Measurements from ENCODE around the gene TMTC2. TPM values are rescaled to one million over a fixed set of nuclear protein-coding genes. Genes with fewer than 3 reads are reported as not detected.

TMTC2 gene
- polyA plus RNA-seq, 1 donor from 2014 or later: 20.6 TPM

DNA sequence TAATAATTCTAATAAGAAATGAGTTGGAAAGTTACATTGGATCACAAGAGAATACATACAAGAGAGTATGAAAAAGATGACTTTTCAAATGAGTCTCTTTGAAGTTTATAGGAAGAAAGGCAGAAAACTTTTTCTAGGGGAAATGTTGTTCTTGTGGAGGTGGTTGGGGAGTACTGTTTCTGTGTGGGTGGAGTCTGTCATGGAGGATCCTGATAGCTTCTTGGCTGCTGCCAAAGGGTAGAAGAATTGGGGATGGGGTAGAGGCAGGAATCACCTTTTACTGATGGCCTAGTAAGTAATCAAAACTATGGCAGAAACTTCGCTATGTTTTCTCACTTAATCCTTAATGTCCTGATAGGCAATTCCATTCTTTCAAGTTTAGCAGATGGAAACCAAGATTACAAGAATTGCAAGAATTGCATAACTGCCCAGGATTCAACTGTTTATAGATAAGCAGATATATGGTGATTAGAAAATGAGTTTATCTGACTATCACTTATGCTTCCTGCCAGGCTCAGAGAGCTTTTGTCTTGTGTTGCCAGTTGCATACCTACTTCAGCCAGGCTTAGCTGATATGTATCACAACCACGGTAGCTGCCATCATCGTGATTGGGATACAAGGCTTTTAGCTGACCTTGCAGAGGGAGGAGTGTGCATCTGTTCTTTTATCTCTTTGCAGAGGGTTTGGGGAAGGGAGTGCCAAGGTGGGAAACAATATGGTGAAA, 463.9 kb downstream of the TMTC2 start:
- H3K9me3 ChIP-seq (ENCODE audit: low read length): no peaks in the 10 kb centered on the region
- H3K4me3 ChIP-seq (ENCODE audit: low read length): no peak overlapping the region
- H3F3A ChIP-seq (ENCODE audit: insufficient read depth, low read length, poor library complexity, severe bottlenecking): no peaks in the 10 kb centered on the region
- H2AFZ ChIP-seq (ENCODE audit: low read depth, low read length): no peak overlapping the region
- H4K20me1 ChIP-seq (ENCODE audit: insufficient read depth): no peaks in the 10 kb centered on the region
- no peak overlapping the region for H3K4me2 ChIP-seq (ENCODE audit: low read length)
- H3K9me2 ChIP-seq (ENCODE audit: insufficient read depth, low read length): no peaks in the 10 kb centered on the region
- H3K79me2 ChIP-seq (replicated peaks; ENCODE audit: insufficient read depth, low read length): no peaks in the 10 kb centered on the region
- H3K27ac ChIP-seq (ENCODE audit: low read length): no peak overlapping the region
- no peaks in the 10 kb centered on the region for H3K36me3 ChIP-seq (ENCODE audit: insufficient read depth, low read length)
- H3K27me3 ChIP-seq (ENCODE audit: insufficient read depth, low read depth, low read length): no peaks in the 10 kb centered on the region
- no peak overlapping the region for H3K9ac ChIP-seq (ENCODE audit: low read length)
- TF ChIP-seq EZH2 (IDR thresholded peaks at IDR 0.05; ENCODE audit: borderline replicate concordance, insufficient read depth, low read length, poor library complexity, severe bottlenecking) (no peak), SMC3 (conservative IDR thresholded peaks at IDR 0.05; ENCODE audit: poor library complexity) (no peak), POLR2AphosphoS5 (IDR thresholded peaks at IDR 0.05) (no peak), RAD21 (conservative IDR thresholded peaks at IDR 0.05) (no peak), TAF1 (IDR thresholded peaks at IDR 0.05; ENCODE audit: low read depth) (no peak), MXI1 (conservative IDR thresholded peaks at IDR 0.05; ENCODE audit: poor library complexity, severe bottlenecking) (no peak), EP300 (conservative IDR thresholded peaks at IDR 0.05; ENCODE audit: poor library complexity, severe bottlenecking) (no peak)
- TF ChIP-seq, protein P1, sequence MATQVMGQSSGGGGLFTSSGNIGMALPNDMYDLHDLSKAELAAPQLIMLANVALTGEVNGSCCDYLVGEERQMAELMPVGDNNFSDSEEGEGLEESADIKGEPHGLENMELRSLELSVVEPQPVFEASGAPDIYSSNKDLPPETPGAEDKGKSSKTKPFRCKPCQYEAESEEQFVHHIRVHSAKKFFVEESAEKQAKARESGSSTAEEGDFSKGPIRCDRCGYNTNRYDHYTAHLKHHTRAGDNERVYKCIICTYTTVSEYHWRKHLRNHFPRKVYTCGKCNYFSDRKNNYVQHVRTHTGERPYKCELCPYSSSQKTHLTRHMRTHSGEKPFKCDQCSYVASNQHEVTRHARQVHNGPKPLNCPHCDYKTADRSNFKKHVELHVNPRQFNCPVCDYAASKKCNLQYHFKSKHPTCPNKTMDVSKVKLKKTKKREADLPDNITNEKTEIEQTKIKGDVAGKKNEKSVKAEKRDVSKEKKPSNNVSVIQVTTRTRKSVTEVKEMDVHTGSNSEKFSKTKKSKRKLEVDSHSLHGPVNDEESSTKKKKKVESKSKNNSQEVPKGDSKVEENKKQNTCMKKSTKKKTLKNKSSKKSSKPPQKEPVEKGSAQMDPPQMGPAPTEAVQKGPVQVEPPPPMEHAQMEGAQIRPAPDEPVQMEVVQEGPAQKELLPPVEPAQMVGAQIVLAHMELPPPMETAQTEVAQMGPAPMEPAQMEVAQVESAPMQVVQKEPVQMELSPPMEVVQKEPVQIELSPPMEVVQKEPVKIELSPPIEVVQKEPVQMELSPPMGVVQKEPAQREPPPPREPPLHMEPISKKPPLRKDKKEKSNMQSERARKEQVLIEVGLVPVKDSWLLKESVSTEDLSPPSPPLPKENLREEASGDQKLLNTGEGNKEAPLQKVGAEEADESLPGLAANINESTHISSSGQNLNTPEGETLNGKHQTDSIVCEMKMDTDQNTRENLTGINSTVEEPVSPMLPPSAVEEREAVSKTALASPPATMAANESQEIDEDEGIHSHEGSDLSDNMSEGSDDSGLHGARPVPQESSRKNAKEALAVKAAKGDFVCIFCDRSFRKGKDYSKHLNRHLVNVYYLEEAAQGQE (IDR thresholded peaks at IDR 0.05; ENCODE audit: borderline replicate concordance): no peak
- TF ChIP-seq, protein P2, sequence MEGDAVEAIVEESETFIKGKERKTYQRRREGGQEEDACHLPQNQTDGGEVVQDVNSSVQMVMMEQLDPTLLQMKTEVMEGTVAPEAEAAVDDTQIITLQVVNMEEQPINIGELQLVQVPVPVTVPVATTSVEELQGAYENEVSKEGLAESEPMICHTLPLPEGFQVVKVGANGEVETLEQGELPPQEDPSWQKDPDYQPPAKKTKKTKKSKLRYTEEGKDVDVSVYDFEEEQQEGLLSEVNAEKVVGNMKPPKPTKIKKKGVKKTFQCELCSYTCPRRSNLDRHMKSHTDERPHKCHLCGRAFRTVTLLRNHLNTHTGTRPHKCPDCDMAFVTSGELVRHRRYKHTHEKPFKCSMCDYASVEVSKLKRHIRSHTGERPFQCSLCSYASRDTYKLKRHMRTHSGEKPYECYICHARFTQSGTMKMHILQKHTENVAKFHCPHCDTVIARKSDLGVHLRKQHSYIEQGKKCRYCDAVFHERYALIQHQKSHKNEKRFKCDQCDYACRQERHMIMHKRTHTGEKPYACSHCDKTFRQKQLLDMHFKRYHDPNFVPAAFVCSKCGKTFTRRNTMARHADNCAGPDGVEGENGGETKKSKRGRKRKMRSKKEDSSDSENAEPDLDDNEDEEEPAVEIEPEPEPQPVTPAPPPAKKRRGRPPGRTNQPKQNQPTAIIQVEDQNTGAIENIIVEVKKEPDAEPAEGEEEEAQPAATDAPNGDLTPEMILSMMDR (IDR thresholded peaks at IDR 0.05; ENCODE audit: poor library complexity, severe bottlenecking): no peak

DNA sequence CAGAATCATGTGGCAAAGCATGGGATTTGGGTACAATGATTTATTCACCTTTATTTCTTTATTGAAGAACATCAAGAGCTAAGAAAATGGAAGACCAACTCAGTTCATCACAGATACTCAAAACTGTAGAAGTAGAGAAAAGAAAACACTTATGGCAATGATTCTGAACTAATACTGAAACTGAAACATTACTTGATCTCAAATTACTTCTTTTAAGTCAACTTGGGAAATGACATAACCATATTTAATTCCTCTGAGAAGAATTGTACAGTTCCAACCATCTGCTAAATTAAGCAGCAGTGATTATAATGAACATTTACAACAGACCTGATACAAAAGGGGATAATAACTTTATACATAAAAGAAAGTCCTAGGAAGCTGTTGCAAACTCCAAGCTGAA, 466.5 kb downstream of the TMTC2 start:
- H4K20me1 ChIP-seq (ENCODE audit: insufficient read depth): no peaks in the 10 kb centered on the region
- H3K9me2 ChIP-seq (ENCODE audit: insufficient read depth, low read length): no peaks in the 10 kb centered on the region
- no peaks in the 10 kb centered on the region for H3K27me3 ChIP-seq (ENCODE audit: insufficient read depth, low read depth, low read length)
- TF ChIP-seq EZH2 (IDR thresholded peaks at IDR 0.05; ENCODE audit: borderline replicate concordance, insufficient read depth, low read length, poor library complexity, severe bottlenecking) (no peak), EP300 (conservative IDR thresholded peaks at IDR 0.05; ENCODE audit: poor library complexity, severe bottlenecking) (no peak)
- TF ChIP-seq, protein P2 (IDR thresholded peaks at IDR 0.05; ENCODE audit: poor library complexity, severe bottlenecking): no peak
- TF ChIP-seq, protein P1 (IDR thresholded peaks at IDR 0.05; ENCODE audit: borderline replicate concordance): no peak
- no peaks in the 10 kb centered on the region for H3K36me3 ChIP-seq (ENCODE audit: insufficient read depth, low read length)
- no peak overlapping the region for H3K27ac ChIP-seq (ENCODE audit: low read length)
- no peaks in the 10 kb centered on the region for H3K9me3 ChIP-seq (ENCODE audit: low read length)
- no peak overlapping the region for H2AFZ ChIP-seq (ENCODE audit: low read depth, low read length)
- no peak overlapping the region for H3K4me2 ChIP-seq (ENCODE audit: low read length)
- H3K79me2 ChIP-seq (replicated peaks; ENCODE audit: insufficient read depth, low read length): no peaks in the 10 kb centered on the region
- no peaks in the 10 kb centered on the region for H3F3A ChIP-seq (ENCODE audit: insufficient read depth, low read length, poor library complexity, severe bottlenecking)
- H3K9ac ChIP-seq (ENCODE audit: low read length): no peak overlapping the region
- H3K4me3 ChIP-seq (ENCODE audit: low read length): no peak overlapping the region
